K562 treated with DMSO at 1 percent for 24 hours (cell line): ENCODE results near the gene PRAMEF1. TPM values are rescaled to one million over a fixed set of nuclear protein-coding genes. Genes with fewer than 3 reads are reported as not detected.

ENCODE experiments used
- total RNA-seq: library from RNA; unstranded; fragments of 300-600 nt; gene quantifications from 2 replicates; pipeline ENCODE4 v1.2.3, GENCODE V29; 2022; ENCODE audit warnings: low read depth; ENCODE audit not compliant: insufficient read depth

PRAMEF1 gene, protein sequence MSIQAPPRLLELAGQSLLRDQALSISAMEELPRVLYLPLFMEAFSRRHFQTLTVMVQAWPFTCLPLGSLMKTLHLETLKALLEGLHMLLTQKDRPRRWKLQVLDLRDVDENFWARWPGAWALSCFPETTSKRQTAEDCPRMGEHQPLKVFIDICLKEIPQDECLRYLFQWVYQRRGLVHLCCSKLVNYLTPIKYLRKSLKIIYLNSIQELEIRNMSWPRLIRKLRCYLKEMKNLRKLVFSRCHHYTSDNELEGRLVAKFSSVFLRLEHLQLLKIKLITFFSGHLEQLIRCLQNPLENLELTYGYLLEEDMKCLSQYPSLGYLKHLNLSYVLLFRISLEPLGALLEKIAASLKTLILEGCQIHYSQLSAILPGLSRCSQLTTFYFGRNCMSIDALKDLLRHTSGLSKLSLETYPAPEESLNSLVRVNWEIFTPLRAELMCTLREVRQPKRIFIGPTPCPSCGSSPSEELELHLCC
- not detected in 2 replicates for total RNA-seq

DNA sequence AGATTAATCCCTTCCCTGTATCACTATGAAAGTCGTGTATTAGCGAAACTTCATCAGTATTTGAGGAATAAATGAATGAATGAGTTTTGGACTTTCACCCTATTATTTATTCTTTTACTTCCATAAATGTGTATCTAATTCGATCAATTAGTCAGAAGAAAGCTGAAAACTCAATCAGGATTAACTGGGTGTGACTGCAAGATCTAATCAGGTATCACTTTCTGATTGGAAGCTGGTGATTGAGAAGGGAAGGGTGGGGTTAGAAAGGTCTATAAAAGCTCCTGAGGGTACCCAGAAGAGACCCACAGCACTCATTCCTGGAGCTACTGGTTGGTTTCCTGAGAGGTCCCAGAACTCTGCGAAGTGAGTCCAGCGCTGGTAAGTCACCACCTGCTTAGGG is at the start of gene PRAMEF1:
Gene PRAMEF1 (plus strand): TSS at position 301 of the 400 bp plus-strand sequence. CDS start 1,831 bp downstream, outside the sequence.

DNA sequence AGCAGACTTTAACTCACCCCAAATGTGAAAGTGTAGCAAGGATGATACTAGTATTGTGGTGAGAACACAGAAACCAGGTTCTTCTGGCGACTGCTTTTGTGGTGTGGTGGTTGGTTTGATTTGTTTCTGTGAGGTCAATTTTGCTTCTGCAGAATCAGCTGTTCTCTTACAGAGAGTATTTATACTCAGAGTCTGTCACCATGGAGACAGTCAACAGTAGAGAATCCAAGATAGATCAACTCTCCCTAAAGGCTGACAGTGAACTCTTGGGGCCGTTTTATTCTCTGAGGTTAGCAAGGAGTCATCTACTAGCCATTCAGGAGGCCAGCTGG is 45.2 kb upstream of the PRAMEF1 start, which contains the start of gene CFAP107:
Gene CFAP107 (plus strand): TSS at position 209 of the 332 bp plus-strand sequence. CDS start 231 bp downstream, outside the sequence.

DNA sequence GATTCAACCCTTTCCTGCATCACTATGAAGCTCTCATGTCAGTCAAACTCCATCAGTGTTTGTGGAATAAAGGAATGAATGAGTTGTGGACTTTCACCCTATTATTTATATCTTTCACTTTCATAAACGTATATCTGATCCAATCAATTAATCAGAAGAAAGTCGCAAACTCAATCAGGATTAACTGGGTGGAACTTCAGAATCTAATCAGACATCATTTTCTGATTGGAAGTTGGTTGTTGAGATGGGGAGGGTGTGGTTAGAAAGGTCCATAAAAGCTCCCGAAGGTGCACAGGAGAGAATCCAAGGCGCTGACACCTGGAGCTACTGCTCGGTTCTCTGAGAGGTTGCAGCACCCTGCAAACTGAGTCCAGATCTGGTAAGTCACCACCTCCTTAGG is 17.8 kb upstream of the PRAMEF1 start, which contains the start of gene PRAMEF12:
Gene PRAMEF12 (plus strand): TSS at position 301 of the 400 bp plus-strand sequence. CDS start 1,130 bp downstream, outside the sequence.

DNA sequence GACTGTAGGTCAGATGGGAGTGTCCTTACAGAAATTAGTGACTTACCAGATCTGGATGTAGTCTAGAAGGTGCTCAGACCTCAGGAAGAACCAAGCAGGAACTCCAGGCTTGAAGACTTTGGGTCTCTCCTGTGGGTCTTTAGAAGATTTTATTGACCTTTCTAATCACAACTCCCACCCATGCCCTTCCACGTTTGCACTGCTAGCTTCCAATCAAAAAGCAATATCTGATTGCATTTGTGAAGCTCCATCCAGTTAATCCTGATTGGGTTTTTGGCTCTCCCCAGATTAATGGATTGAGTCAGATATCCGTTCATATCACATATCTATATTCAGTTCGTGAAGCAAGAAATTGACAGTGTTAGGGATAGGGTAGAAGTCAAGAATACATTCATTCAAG is 40.1 kb downstream of the PRAMEF1 start, which contains the start of gene PRAMEF11:
Gene PRAMEF11 (minus strand): TSS at position 101 of the 400 bp plus-strand sequence. CDS start 2,621 bp downstream, outside the sequence.

Other genes starting within 250 kb of the PRAMEF1 start
- 34.4 and 35.6 TPM in 2 replicates for gene DHRS3, start 173.2 kb upstream of the PRAMEF1 start, total RNA-seq
- gene AADACL4, start 147.3 kb upstream of the PRAMEF1 start, total RNA-seq: not detected in 2 replicates
- gene AADACL3, start 75.3 kb upstream of the PRAMEF1 start, total RNA-seq: not detected in 2 replicates
- not detected in 2 replicates for gene CFAP107, start 45.2 kb upstream of the PRAMEF1 start, total RNA-seq
- not detected in 2 replicates for gene PRAMEF12, start 17.7 kb upstream of the PRAMEF1 start, total RNA-seq
- not detected in 2 replicates for gene PRAMEF11, start 40.0 kb downstream of the PRAMEF1 start, total RNA-seq
- gene HNRNPCL1, start 57.3 kb downstream of the PRAMEF1 start, total RNA-seq: not detected in 2 replicates
- not detected in 2 replicates for gene PRAMEF2, start 65.7 kb downstream of the PRAMEF1 start, total RNA-seq
- not detected in 2 replicates for gene PRAMEF4, start 94.8 kb downstream of the PRAMEF1 start, total RNA-seq
- gene PRAMEF10, start 106.9 kb downstream of the PRAMEF1 start, total RNA-seq: not detected in 2 replicates
- not detected in 2 replicates for gene PRAMEF7, start 125.2 kb downstream of the PRAMEF1 start, total RNA-seq
- not detected in 2 replicates for gene PRAMEF6, start 156.2 kb downstream of the PRAMEF1 start, total RNA-seq